KOPT-K1 (cell line): ENCODE results near the gene GTSE1.

Experiments used
- H3K27ac ChIP-seq: fragments of 200-600 bp; sonication (generic); 2 replicates; pipeline ENCODE4 v1.5.1; 2016; ENCODE audit warnings: antibody characterized with exemption, mild to moderate bottlenecking, low read depth, low read length; ENCODE audit not compliant: poor library complexity, severe bottlenecking
- H3K36me3 ChIP-seq: fragments of 200-600 bp; sonication (generic); 2 replicates; pipeline ENCODE4 v1.5.1; 2017; ENCODE audit warnings: antibody characterized with exemption, mild to moderate bottlenecking, low read length, moderate library complexity; ENCODE audit not compliant: insufficient read depth
- H3K9me3 ChIP-seq: fragments of 200-600 bp; sonication (generic); 2 replicates; pipeline ENCODE4 v1.5.1; 2017; ENCODE audit warnings: antibody characterized with exemption, low read length, mild to moderate bottlenecking; ENCODE audit not compliant: insufficient read depth, poor library complexity, severe bottlenecking

GTSE1 gene

GRCh38 chr22:46323162-46323561, 26.5 kb downstream of the GTSE1 start:
- Histone ChIP-seq H3K27ac (no peak overlapping the region), H3K36me3 (peaks cover 100% of the 10 kb centered on the region), H3K9me3 (no peaks in the 10 kb centered on the region)

- peaks cover 100% of the 10 kb centered on the region for H3K36me3 ChIP-seq
- no peaks in the 10 kb centered on the region for H3K9me3 ChIP-seq
- H3K27ac ChIP-seq: no peak overlapping the region
These were observed 29.5 kb downstream of the GTSE1 start for GRCh38 chr22:46326066-46326680.

- Histone ChIP-seq H3K36me3 (peaks cover 100% of the 10 kb centered on the region), H3K27ac (no peak overlapping the region), H3K9me3 (no peaks in the 10 kb centered on the region)
These were observed 31.2 kb downstream of the GTSE1 start for GRCh38 chr22:46327691-46328465.

GRCh38 chr22:46328797-46329196, 32.1 kb downstream of the GTSE1 start:
- H3K9me3 ChIP-seq: no peaks in the 10 kb centered on the region
- peaks cover 100% of the 10 kb centered on the region for H3K36me3 ChIP-seq
- no peak overlapping the region for H3K27ac ChIP-seq

- H3K27ac ChIP-seq: no peak overlapping the region
- no peaks in the 10 kb centered on the region for H3K9me3 ChIP-seq
- H3K36me3 ChIP-seq: peaks cover 93% of the 10 kb centered on the region
These were observed 32.9 kb downstream of the GTSE1 start for GRCh38 chr22:46329616-46330015.

GRCh38 chr22:46330426-46330825, 33.8 kb downstream of the GTSE1 start:
- Histone ChIP-seq H3K9me3 (no peaks in the 10 kb centered on the region), H3K27ac (no peak overlapping the region), H3K36me3 (peaks cover 85% of the 10 kb centered on the region)

- Histone ChIP-seq H3K36me3 (peaks cover 74% of the 10 kb centered on the region), H3K9me3 (no peaks in the 10 kb centered on the region), H3K27ac (no peak overlapping the region)
These were observed 34.8 kb downstream of the GTSE1 start for GRCh38 chr22:46331496-46331895.

GRCh38 chr22:46335201-46336118, 38.8 kb downstream of the GTSE1 start, which contains the start of gene TRMU:
TSS of gene TRMU (plus strand) at chr22:46335714. CDS start at chr22:46335765, 51 bp downstream.
- peak within 1 kb of the TSS; percentile 78 for H3K27ac ChIP-seq
- H3K36me3 ChIP-seq: peaks cover 67% of the 10 kb centered on the region
- H3K9me3 ChIP-seq: no peaks in the 10 kb centered on the region

- Histone ChIP-seq H3K27ac (peak overlapping the region; percentile 78), H3K36me3 (peaks cover 67% of the 10 kb centered on the region), H3K9me3 (no peaks in the 10 kb centered on the region)
These were observed 39.7 kb downstream of the GTSE1 start for GRCh38 chr22:46336119-46337078.

GRCh38 chr22:46337870-46338269, 41.2 kb downstream of the GTSE1 start:
- peaks cover 67% of the 10 kb centered on the region for H3K36me3 ChIP-seq
- no peak overlapping the region for H3K27ac ChIP-seq

GRCh38 chr22:46338636-46339035, 42.0 kb downstream of the GTSE1 start:
- no peak overlapping the region for H3K27ac ChIP-seq
- H3K9me3 ChIP-seq: no peaks in the 10 kb centered on the region
- H3K36me3 ChIP-seq: peaks cover 67% of the 10 kb centered on the region

More at GRCh38 chr22:46337870-46338269, 41.2 kb downstream of the GTSE1 start:
- no peaks in the 10 kb centered on the region for H3K9me3 ChIP-seq

GRCh38 chr22:46339956-46340355, 43.3 kb downstream of the GTSE1 start:
- Histone ChIP-seq H3K9me3 (no peaks in the 10 kb centered on the region), H3K27ac (no peak overlapping the region), H3K36me3 (peaks cover 78% of the 10 kb centered on the region)

- Histone ChIP-seq H3K36me3 (peaks cover 85% of the 10 kb centered on the region), H3K27ac (no peak overlapping the region), H3K9me3 (no peaks in the 10 kb centered on the region)
These were observed 44.0 kb downstream of the GTSE1 start for GRCh38 chr22:46340676-46341075.
